ENCODE measurements around the gene FADS3.

The FADS3 gene

DNA sequence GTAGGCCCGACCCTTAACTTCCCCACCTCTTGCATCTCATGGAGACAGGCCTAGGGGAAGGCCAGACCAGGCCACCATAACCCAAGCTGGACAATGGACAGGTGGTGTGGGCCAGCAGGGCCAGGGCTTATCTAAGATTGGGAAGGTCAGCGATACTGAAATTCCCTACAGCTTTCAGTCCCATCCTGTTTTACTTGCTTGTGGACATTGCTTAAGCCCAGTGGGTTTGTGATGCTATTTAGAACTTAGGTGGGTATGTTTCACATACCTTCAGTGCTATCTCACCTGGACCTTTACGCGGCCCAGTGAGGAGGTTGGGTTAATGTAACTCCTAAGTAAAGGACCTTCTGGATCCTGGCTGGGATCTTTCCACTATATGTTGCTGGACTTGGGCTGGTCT, 61.5 kb downstream of the FADS3 start:
- peak overlapping the region; percentile 80 for H3K9ac ChIP-seq (ENCODE audit: low read length)
- H3K27ac ChIP-seq (ENCODE audit: low read depth, low read length, poor library complexity, severe bottlenecking): peak overlapping the region; percentile 96
- no peaks in the 10 kb centered on the region for H3K27me3 ChIP-seq (ENCODE audit: insufficient read depth, low read length)
- peaks cover 7% of the 10 kb centered on the region; the same call in 1 of the 2 replicates for H3K36me3 ChIP-seq (ENCODE audit: insufficient read depth, low read length)
- TF ChIP-seq EZH2 (IDR thresholded peaks at IDR 0.05; ENCODE audit: borderline replicate concordance, low read length) (no peak), CTCF (IDR thresholded peaks at IDR 0.05; ENCODE audit: low read length) (no peak)
- no peaks in the 10 kb centered on the region for H3F3A ChIP-seq (ENCODE audit: insufficient read depth, low read length)
- H3K9me2 ChIP-seq (ENCODE audit: low read depth, low read length): no peaks in the 10 kb centered on the region
- no peaks in the 10 kb centered on the region for H4K20me1 ChIP-seq (ENCODE audit: insufficient read depth, low read length)
- peak overlapping the region; percentile 71 for H3K4me2 ChIP-seq (ENCODE audit: low read length)
- peak overlapping the region; percentile 72 for H3K4me3 ChIP-seq (ENCODE audit: low read depth, low read length, poor library complexity, severe bottlenecking)
- H2AFZ ChIP-seq (ENCODE audit: low read length): no peak overlapping the region
- H3K4me1 ChIP-seq (ENCODE audit: insufficient read depth, low read length, severe bottlenecking): peaks cover 72% of the 10 kb centered on the region
- H3K9me3 ChIP-seq (ENCODE audit: low read length): no peaks in the 10 kb centered on the region
- H3K79me2 ChIP-seq (ENCODE audit: insufficient read depth, low read length): peaks cover 10% of the 10 kb centered on the region; the same call in 1 of the 2 replicates

- H4K20me1 ChIP-seq (ENCODE audit: insufficient read depth, low read length): no peaks in the 10 kb centered on the region
- H3F3A ChIP-seq (ENCODE audit: insufficient read depth, low read length): no peaks in the 10 kb centered on the region
- no peaks in the 10 kb centered on the region for H3K9me3 ChIP-seq (ENCODE audit: low read length)
- peak overlapping the region; percentile 80 for H3K9ac ChIP-seq (ENCODE audit: low read length)
- peak overlapping the region; percentile 72 for H3K4me3 ChIP-seq (ENCODE audit: low read depth, low read length, poor library complexity, severe bottlenecking)
- no peaks in the 10 kb centered on the region for H3K9me2 ChIP-seq (ENCODE audit: low read depth, low read length)
- peaks cover 10% of the 10 kb centered on the region; the same call in 1 of the 2 replicates for H3K79me2 ChIP-seq (ENCODE audit: insufficient read depth, low read length)
- H3K4me2 ChIP-seq (ENCODE audit: low read length): peak overlapping the region; percentile 71
- H2AFZ ChIP-seq (ENCODE audit: low read length): no peak overlapping the region
- H3K27me3 ChIP-seq (ENCODE audit: insufficient read depth, low read length): no peaks in the 10 kb centered on the region
- peaks cover 62% of the 10 kb centered on the region for H3K4me1 ChIP-seq (ENCODE audit: insufficient read depth, low read length, severe bottlenecking)
- H3K27ac ChIP-seq (ENCODE audit: low read depth, low read length, poor library complexity, severe bottlenecking): peak overlapping the region; percentile 96
- peaks cover 7% of the 10 kb centered on the region; the same call in 1 of the 2 replicates for H3K36me3 ChIP-seq (ENCODE audit: insufficient read depth, low read length)
- TF ChIP-seq CTCF (IDR thresholded peaks at IDR 0.05; ENCODE audit: low read length) (peak; percentile 53), EZH2 (IDR thresholded peaks at IDR 0.05; ENCODE audit: borderline replicate concordance, low read length) (no peak)
These were observed 62.5 kb downstream of the FADS3 start for GRCh38 chr11:61828629-61829407.

- Histone ChIP-seq H3K4me3 (ENCODE audit: low read depth, low read length, poor library complexity, severe bottlenecking) (peak overlapping the region; percentile 72), H3K4me2 (ENCODE audit: low read length) (peak overlapping the region; percentile 71), H3K4me1 (ENCODE audit: insufficient read depth, low read length, severe bottlenecking) (peaks cover 57% of the 10 kb centered on the region)
These were observed 63.0 kb downstream of the FADS3 start for GRCh38 chr11:61828379-61828628.

More at GRCh38 chr11:61828379-61828628, 63.0 kb downstream of the FADS3 start:
- Histone ChIP-seq H3K79me2 (ENCODE audit: insufficient read depth, low read length) (peaks cover 10% of the 10 kb centered on the region; the same call in 1 of the 2 replicates), H3K36me3 (ENCODE audit: insufficient read depth, low read length) (peaks cover 7% of the 10 kb centered on the region; the same call in 1 of the 2 replicates), H3K9me3 (ENCODE audit: low read length) (no peaks in the 10 kb centered on the region), H3K27me3 (ENCODE audit: insufficient read depth, low read length) (no peaks in the 10 kb centered on the region), H3K9me2 (ENCODE audit: low read depth, low read length) (no peaks in the 10 kb centered on the region), H3K9ac (ENCODE audit: low read length) (peak overlapping the region; percentile 80), H2AFZ (ENCODE audit: low read length) (no peak overlapping the region), H4K20me1 (ENCODE audit: insufficient read depth, low read length) (no peaks in the 10 kb centered on the region), H3F3A (ENCODE audit: insufficient read depth, low read length) (no peaks in the 10 kb centered on the region), H3K27ac (ENCODE audit: low read depth, low read length, poor library complexity, severe bottlenecking) (peak overlapping the region; percentile 96)
- TF ChIP-seq EZH2 (IDR thresholded peaks at IDR 0.05; ENCODE audit: borderline replicate concordance, low read length) (no peak), CTCF (IDR thresholded peaks at IDR 0.05; ENCODE audit: low read length) (no peak)
